HCEC 1CT (cell line): ENCODE measurements around the gene VENTX.
"Not testable (repeated sequence)": the region's sequence is repeated elsewhere in the genome, so short reads cannot be mapped to it uniquely, and the experiment has no call there.

Source experiments
- DNase-seq: peaks from one replicate; pipeline ENCODE4 v3.0.0-alpha.2; 2017

The VENTX gene

DNA sequence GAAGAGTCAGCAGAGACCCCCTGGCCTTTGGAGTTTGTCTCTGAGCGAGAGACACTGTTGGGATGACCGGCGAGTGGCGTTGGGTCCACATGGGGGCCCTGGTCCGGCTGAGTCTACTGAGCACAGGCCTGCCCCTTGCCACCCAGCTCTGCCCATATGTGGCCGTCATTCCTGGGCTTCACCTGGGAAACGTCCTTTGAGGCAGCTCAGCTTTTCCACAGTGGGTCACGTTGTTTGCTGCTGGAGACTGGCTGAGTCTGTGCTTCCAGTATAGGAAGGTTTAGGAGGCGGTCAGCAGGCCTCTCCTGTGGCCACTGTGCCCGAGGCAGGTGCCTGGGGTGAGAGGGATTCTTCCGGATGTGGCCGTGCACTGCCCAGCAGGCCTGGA, 21.9 kb downstream of the VENTX start:
- DNase-seq = no peak

GRCh38 chr10:133260895-133261725, 23.5 kb downstream of the VENTX start:
- peak; percentile 27 for DNase-seq

- peak; percentile 62 for DNase-seq
Observed at GRCh38 chr10:133261726-133262325, 24.2 kb downstream of the VENTX start.

- DNase-seq = no peak
Observed at GRCh38 chr10:133262696-133263095, 25.0 kb downstream of the VENTX start.

GRCh38 chr10:133263674-133264073, 26.0 kb downstream of the VENTX start:
- no peak for DNase-seq

GRCh38 chr10:133264461-133264860, 26.8 kb downstream of the VENTX start:
- DNase-seq = no peak

DNA sequence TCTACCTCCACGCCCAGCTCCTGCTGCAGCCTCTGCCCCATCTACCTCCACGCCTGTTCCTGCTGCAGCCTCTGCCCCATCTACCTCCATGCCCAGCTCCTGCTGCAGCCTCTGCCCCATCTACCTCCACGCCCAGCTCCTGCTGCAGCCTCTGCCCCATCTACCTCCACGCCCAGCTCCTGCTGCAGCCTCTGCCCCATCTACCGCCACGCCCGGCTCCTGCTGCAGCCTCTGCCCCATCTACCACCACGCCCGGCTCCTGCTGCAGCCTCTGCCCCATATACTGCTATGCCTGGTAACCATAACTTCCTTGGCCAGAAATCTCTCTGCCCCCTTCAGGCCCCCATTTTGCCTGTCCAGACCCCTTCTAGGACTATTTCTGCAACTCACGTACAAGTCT, 27.4 kb downstream of the VENTX start:
- not testable (repeated sequence) for DNase-seq

DNA sequence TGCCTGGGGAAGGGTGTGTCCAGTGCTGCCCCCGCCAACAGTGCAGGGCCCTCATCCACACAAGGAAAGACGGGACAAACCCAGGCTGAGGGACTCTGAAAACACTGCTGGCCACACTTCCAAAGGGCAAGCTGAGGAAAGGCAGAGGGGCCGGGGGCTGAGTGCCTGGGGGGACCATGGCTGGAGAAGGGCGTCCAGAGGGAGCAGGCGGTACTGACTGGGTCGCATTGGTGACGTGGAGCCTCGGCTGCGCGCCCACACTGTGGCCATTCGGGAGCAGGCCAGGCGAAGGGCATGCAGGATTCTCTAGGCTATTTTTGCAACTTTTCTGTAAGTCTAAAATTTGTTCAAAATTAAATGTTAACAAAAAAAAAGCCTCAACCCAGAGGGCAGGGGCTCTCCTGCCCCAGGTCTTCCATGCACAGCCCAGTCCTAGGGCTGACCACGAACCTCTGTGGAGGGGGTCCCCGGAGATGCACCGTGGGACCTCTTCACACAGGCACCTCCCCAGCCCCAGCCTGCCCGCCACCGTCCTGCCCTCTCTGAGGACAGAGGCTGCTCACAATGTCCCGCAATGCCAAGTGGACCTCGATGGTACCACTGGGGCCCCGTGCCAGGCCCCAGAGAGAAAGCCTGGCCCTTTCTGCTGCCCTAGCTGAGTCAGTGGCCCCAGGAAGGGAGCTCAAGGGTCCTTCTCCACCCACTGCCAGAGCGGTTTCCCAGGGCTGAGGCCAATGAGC, 28.6 kb downstream of the VENTX start:
- no peak for DNase-seq

GRCh38 chr10:133267293-133267692, 29.6 kb downstream of the VENTX start:
- DNase-seq = no peak

- DNase-seq = no peak
Observed at GRCh38 chr10:133267829-133268228, 30.2 kb downstream of the VENTX start.

DNA sequence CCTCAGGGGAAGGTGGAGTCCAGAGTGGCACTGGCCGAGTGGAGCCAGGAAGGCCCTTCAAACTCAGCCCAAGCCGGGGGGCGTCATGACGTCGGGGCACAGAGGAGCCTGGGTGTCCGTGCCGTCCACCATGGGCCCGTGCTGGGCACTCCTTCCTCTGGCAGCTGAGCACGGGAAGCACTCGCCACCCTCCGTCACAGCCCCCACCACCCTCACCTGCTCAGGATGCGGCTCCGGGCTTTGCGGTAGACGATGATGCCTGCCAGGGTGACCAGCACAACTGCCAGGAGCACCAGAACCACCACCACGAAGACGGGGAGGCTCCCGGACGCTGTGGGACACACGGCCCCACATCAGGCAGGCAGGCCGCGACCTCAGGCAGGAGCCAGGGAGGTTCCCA, 30.9 kb downstream of the VENTX start:
- no peak for DNase-seq

DNA sequence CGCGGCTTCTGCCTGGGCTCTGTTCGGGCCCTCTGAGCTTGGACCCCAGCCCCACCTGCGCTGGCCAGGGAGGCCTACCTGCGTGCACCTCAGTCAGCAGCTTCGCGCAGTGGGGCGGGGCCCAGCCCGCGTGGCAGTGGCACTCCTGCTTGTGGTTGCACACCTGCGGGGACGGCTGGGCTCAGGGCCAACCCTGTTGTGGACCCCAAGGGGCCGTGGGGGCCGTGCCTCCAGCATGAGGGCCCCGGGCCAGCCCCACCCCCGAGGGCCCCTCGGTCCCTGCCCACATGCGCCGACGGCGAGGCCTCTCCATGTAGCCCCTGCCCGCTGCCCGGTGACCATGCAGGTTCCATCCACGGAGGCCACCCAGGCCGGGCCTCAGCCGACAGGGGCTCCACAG, 31.7 kb downstream of the VENTX start:
- no peak for DNase-seq

GRCh38 chr10:133270204-133270603, 32.5 kb downstream of the VENTX start:
- DNase-seq = no peak

DNA sequence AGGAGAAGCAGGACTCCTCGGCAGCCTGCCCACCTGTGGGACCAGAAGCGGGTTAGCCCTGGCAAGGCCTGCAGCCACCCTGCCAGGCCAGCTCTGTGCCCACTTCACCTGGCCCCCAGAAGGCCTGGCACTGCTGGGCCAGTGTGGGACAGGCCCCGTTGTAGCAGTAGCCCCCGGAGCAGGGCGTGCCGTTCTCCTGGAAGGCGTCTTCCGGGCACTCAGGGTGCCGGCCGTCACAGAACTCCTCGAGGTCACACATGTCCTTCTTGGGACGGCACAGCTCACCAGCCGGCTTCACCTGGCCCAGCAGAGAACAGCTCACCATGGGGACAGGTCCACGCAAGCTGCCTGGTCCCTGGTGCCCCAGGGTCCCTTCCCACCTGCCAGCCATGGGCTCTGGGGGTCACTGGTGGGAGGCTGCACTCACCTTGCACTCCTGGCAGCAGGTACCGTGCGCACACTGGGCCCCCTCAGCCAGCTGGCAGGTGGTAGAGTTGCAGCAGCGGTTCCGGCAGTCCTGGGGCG, 33.2 kb downstream of the VENTX start:
- DNase-seq = no peak

DNA sequence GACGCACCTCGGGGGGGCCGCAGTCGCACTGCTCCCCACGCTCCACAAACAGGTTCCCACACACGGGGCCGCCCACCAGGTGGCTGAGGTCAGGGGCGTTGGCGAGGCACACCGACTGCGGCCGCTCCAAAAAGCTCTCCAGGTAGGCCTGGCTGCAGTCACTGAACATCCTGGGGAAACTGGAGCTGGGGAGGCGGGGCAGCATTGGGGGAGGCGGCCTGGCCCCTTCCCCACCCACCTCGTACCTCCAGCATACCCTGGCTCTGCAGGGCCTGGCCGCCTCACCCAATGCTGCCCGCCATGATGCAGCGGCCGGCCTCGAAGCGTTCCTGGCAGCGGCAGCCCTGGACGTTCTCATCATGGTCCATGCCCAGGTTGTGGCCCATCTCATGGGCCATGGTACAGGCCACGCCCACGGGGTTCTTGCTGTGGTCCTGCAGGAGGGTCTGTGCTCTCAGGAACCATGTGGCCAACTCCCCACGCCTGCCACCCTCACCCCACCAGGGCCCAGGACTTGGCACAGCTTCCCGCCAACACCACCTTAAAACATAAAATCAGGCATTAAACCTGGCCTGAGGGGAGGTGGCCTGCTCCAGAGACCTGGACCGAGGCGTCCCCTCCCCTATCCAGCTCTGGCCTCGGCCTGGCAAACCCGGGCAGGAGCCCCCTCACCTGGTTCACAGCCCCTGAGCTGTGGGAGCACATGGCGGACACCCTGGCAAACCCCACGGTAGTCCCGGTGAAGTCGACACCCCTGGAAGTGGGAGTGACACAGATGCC, 34.1 kb downstream of the VENTX start:
- no peak for DNase-seq

DNA sequence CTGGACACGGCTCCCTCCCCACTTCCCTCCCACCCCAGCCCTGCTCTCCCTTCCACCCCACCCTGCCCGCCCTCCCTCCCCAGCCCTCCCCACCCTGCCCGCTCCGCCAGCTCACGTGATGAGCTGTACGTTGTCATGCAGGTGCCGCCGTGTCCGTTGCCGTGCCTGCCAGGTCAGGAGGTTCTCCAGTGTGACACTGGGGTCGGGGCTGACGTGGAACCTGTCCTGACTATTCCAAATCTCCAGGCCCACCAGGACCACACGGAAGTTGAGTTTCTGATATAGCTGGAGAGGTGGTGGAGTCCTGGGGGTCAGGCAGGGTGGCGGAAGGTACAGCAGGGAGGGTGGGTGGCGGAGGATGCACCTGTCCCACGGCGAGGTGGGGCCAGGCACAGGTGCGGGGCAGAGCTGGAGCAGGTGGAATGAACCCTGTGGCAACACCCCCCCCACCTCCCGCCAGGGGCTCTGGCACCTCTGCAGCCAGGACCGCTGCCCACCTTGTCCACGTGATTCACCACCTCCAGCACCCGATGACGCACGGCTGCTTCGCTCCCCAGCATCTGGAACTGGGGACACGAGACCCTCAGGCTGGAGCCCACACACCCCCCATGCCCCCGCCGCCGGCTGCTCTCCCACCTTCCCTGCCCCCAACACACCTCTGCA, 34.8 kb downstream of the VENTX start:
- DNase-seq = no peak

GRCh38 chr10:133272964-133273420, 35.3 kb downstream of the VENTX start:
- no peak for DNase-seq

GRCh38 chr10:133273534-133274143, 36.0 kb downstream of the VENTX start:
- no peak for DNase-seq

GRCh38 chr10:133274751-133275683, 37.4 kb downstream of the VENTX start:
- DNase-seq = no peak

GRCh38 chr10:133275684-133276092, 38.0 kb downstream of the VENTX start:
- DNase-seq = no peak

DNA sequence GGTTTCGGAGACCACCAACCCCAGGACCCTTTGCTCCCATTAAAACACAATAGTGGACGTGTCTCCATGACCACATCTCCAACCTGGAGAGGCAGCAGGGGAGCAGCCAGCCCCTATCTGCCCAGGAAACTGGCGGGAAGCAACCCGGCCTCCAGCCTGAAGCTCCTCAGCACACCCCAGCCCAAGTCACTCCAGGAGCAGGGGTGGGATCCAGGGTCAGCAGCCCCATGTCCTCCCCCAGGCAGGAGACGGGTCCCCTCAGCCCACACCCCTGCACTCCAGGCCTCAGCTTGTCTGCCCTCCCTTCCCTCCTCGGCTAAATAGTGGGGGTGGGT, 38.4 kb downstream of the VENTX start:
- no peak for DNase-seq
